Measurements from ENCODE around the gene BABAM2.

Gene BABAM2

GRCh38 chr2:28319118-28320008, 428.8 kb downstream of the BABAM2 start:
- Histone ChIP-seq H3K36me3 (ENCODE audit: control insufficient read depth in 1 of 2, insufficient read depth in 2 of 2, low read length in 2 of 2) (no peaks in the 10 kb centered on the region), H3K9me3 (ENCODE audit: control insufficient read depth in 1 of 2, low read length in 2 of 2) (no peaks in the 10 kb centered on the region), H3K4me3 (ENCODE audit: low read depth in 1 of 2, low read length in 2 of 2) (no peak overlapping the region), H3K4me1 (ENCODE audit: control insufficient read depth in 1 of 2, insufficient read depth in 2 of 2, low read length in 2 of 2) (no peaks in the 10 kb centered on the region), H3K27me3 (ENCODE audit: low read depth, low read length) (no peaks in the 10 kb centered on the region), H3K27ac (ENCODE audit: low read length) (no peak overlapping the region)

DNA sequence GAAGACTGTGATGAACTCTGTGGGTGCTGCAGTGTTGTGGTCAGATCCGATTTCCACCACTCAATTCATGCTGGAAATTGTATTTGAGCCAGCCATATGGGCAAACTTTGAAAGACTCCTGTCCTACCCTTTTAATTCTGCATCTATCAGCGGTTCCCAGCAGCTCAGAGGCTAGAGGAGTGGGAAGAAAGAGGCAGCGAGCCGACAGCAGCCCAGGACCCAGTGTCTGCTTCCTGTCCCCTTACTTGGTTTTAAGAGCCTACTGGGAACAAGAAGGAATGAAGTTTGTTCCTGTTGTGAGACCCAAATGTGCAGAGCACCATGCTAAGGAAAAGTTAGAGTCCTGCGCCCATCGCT, 429.5 kb downstream of the BABAM2 start:
- no peak overlapping the region for H3K27ac ChIP-seq (ENCODE audit: low read length)

DNA sequence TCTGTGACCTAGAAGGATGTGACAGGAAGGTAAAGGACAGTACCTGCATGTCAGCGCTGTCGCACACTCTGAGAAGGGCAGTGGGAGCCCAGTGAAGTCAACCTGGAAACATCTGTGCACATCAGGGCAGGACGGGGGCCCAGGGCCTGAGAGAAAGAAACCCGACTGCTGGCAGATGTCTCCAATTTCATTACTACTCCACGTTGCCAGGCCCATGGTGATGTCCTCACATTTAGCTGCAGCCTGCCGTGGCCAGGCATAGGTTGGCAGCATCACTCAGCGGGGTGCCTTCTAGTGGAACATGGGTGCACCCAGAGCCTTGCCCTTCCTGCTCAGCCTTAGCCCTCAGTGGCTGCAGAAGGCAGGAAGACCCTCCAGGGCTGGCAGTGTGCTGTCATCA, 429.8 kb downstream of the BABAM2 start:
- H3K27ac ChIP-seq (ENCODE audit: low read length) = no peak overlapping the region
- no peaks in the 10 kb centered on the region for H3K36me3 ChIP-seq (ENCODE audit: control insufficient read depth in 1 of 2, insufficient read depth in 2 of 2, low read length in 2 of 2)
- no peaks in the 10 kb centered on the region for H3K4me1 ChIP-seq (ENCODE audit: control insufficient read depth in 1 of 2, insufficient read depth in 2 of 2, low read length in 2 of 2)
- no peak overlapping the region for H3K4me3 ChIP-seq (ENCODE audit: low read depth in 1 of 2, low read length in 2 of 2)
- no peaks in the 10 kb centered on the region for H3K9me3 ChIP-seq (ENCODE audit: control insufficient read depth in 1 of 2, low read length in 2 of 2)
- H3K27me3 ChIP-seq (ENCODE audit: low read depth, low read length) = no peaks in the 10 kb centered on the region

More for the DNA sequence above, 429.5 kb downstream of the BABAM2 start:
- H3K27me3 ChIP-seq (ENCODE audit: low read depth, low read length) = no peaks in the 10 kb centered on the region
- no peak overlapping the region for H3K4me3 ChIP-seq (ENCODE audit: low read depth in 1 of 2, low read length in 2 of 2)
- no peaks in the 10 kb centered on the region for H3K36me3 ChIP-seq (ENCODE audit: control insufficient read depth in 1 of 2, insufficient read depth in 2 of 2, low read length in 2 of 2)
- H3K9me3 ChIP-seq (ENCODE audit: control insufficient read depth in 1 of 2, low read length in 2 of 2) = no peaks in the 10 kb centered on the region
- no peaks in the 10 kb centered on the region for H3K4me1 ChIP-seq (ENCODE audit: control insufficient read depth in 1 of 2, insufficient read depth in 2 of 2, low read length in 2 of 2)

GRCh38 chr2:28321426-28321825, 430.9 kb downstream of the BABAM2 start:
- no peaks in the 10 kb centered on the region for H3K27me3 ChIP-seq (ENCODE audit: low read depth, low read length)
- no peak overlapping the region for H3K27ac ChIP-seq (ENCODE audit: low read length)
- H3K9me3 ChIP-seq (ENCODE audit: control insufficient read depth in 1 of 2, low read length in 2 of 2) = no peaks in the 10 kb centered on the region
- peaks cover 0 to 7% of the 10 kb centered on the region in 2 donors for H3K4me1 ChIP-seq (ENCODE audit: control insufficient read depth in 1 of 2, insufficient read depth in 2 of 2, low read length in 2 of 2)
- H3K36me3 ChIP-seq (ENCODE audit: control insufficient read depth in 1 of 2, insufficient read depth in 2 of 2, low read length in 2 of 2) = no peaks in the 10 kb centered on the region
- H3K4me3 ChIP-seq (ENCODE audit: low read depth in 1 of 2, low read length in 2 of 2) = no peak overlapping the region

DNA sequence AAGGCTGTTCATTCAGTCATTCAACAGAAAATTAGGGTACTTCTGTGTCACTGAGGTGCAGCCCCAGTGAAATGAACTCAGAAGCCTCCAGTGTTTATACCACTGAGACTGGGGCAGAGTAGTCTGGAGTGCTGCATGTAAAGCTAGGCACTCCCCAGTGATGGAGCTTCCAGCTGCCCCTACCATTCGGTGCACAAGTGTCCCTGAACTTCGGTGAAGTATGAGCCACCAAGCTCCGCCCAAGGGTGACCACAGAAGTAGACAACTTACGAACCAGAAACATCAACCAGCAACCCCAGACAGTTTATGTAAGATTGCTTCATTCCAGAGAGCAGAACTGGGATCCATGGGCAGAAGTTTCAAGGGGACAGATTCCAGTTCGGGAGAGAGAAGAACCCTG, 431.5 kb downstream of the BABAM2 start:
- H3K27ac ChIP-seq (ENCODE audit: low read length) = no peak overlapping the region
- no peak overlapping the region for H3K4me3 ChIP-seq (ENCODE audit: low read depth in 1 of 2, low read length in 2 of 2)
- peaks cover 0 to 13% of the 10 kb centered on the region in 2 donors for H3K4me1 ChIP-seq (ENCODE audit: control insufficient read depth in 1 of 2, insufficient read depth in 2 of 2, low read length in 2 of 2)
- H3K9me3 ChIP-seq (ENCODE audit: control insufficient read depth in 1 of 2, low read length in 2 of 2) = no peaks in the 10 kb centered on the region
- H3K36me3 ChIP-seq (ENCODE audit: control insufficient read depth in 1 of 2, insufficient read depth in 2 of 2, low read length in 2 of 2) = no peaks in the 10 kb centered on the region
- no peaks in the 10 kb centered on the region for H3K27me3 ChIP-seq (ENCODE audit: low read depth, low read length)

- Histone ChIP-seq H3K36me3 (ENCODE audit: control insufficient read depth in 1 of 2, insufficient read depth in 2 of 2, low read length in 2 of 2) (no peaks in the 10 kb centered on the region), H3K9me3 (ENCODE audit: control insufficient read depth in 1 of 2, low read length in 2 of 2) (no peaks in the 10 kb centered on the region), H3K27ac (ENCODE audit: low read length) (no peak overlapping the region), H3K4me3 (ENCODE audit: low read depth in 1 of 2, low read length in 2 of 2) (no peak overlapping the region), H3K27me3 (ENCODE audit: low read depth, low read length) (no peaks in the 10 kb centered on the region), H3K4me1 (ENCODE audit: control insufficient read depth in 1 of 2, insufficient read depth in 2 of 2, low read length in 2 of 2) (peaks cover 0 to 15% of the 10 kb centered on the region in 2 donors)
These were observed 431.9 kb downstream of the BABAM2 start for GRCh38 chr2:28322456-28322855.

GRCh38 chr2:28322981-28323396, 432.5 kb downstream of the BABAM2 start:
- no peaks in the 10 kb centered on the region for H3K36me3 ChIP-seq (ENCODE audit: control insufficient read depth in 1 of 2, insufficient read depth in 2 of 2, low read length in 2 of 2)
- no peak overlapping the region for H3K27ac ChIP-seq (ENCODE audit: low read length)
- no peaks in the 10 kb centered on the region for H3K9me3 ChIP-seq (ENCODE audit: control insufficient read depth in 1 of 2, low read length in 2 of 2)
- no peaks in the 10 kb centered on the region for H3K27me3 ChIP-seq (ENCODE audit: low read depth, low read length)
- H3K4me1 ChIP-seq (ENCODE audit: control insufficient read depth in 1 of 2, insufficient read depth in 2 of 2, low read length in 2 of 2) = peaks cover 0 to 20% of the 10 kb centered on the region in 2 donors
- no peak overlapping the region for H3K4me3 ChIP-seq (ENCODE audit: low read depth in 1 of 2, low read length in 2 of 2)

- H3K36me3 ChIP-seq (ENCODE audit: control insufficient read depth in 1 of 2, insufficient read depth in 2 of 2, low read length in 2 of 2) = no peaks in the 10 kb centered on the region
- no peak overlapping the region for H3K27ac ChIP-seq (ENCODE audit: low read length)
- H3K4me3 ChIP-seq (ENCODE audit: low read depth in 1 of 2, low read length in 2 of 2) = no peak overlapping the region
- peaks cover 0 to 21% of the 10 kb centered on the region in 2 donors for H3K4me1 ChIP-seq (ENCODE audit: control insufficient read depth in 1 of 2, insufficient read depth in 2 of 2, low read length in 2 of 2)
- no peaks in the 10 kb centered on the region for H3K27me3 ChIP-seq (ENCODE audit: low read depth, low read length)
- H3K9me3 ChIP-seq (ENCODE audit: control insufficient read depth in 1 of 2, low read length in 2 of 2) = no peaks in the 10 kb centered on the region
These were observed 434.6 kb downstream of the BABAM2 start for GRCh38 chr2:28325173-28325566.

DNA sequence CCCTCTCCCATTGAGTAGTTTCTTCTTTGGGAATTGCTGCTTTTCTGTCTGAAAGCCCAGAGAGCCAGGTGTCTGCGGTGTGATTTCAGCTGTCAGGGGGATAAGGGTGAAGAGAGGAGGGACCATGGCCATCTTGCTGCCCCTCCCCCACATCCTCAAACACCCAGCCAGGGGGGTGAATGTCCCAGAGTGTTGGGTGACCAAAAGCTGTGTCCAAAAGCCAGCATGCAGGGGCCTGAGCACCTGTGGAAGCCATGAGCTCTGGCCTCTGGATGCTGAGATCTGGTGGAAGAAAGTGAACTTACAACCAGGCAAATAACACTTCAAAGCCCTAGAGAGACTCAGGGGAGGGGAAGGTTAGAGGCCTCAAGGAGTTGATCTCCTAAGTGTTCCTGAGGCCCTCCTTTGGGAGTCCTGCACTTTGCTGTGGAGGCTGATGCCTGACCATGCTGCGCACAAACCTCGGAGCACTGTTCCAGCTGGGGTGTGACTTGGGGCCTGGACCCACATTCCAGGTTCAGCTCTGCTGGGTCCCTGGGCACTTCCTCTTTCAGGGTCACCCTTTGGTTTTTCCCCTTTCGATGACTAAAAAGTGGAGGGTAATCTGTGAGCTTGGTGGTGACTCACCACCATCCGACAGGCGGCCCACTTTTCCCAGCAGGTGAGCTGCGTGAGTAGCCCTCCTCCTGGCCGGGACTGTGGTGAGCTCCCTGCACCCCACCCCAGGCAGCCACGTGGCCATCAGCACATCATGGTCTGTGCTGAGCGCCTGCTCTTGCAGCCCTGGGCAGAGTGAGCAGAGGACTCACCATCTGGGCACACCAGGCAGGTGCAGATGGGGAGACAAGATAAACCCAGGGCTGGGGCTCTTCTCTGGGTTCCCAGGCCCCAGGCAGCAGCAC, 435.3 kb downstream of the BABAM2 start:
- Histone ChIP-seq H3K27me3 (ENCODE audit: low read depth, low read length) (no peaks in the 10 kb centered on the region), H3K4me3 (ENCODE audit: low read depth in 1 of 2, low read length in 2 of 2) (no peak overlapping the region), H3K27ac (ENCODE audit: low read length) (no peak overlapping the region), H3K4me1 (ENCODE audit: control insufficient read depth in 1 of 2, insufficient read depth in 2 of 2, low read length in 2 of 2) (peaks cover 0 to 21% of the 10 kb centered on the region in 2 donors), H3K9me3 (ENCODE audit: control insufficient read depth in 1 of 2, low read length in 2 of 2) (no peaks in the 10 kb centered on the region), H3K36me3 (ENCODE audit: control insufficient read depth in 1 of 2, insufficient read depth in 2 of 2, low read length in 2 of 2) (no peaks in the 10 kb centered on the region)

DNA sequence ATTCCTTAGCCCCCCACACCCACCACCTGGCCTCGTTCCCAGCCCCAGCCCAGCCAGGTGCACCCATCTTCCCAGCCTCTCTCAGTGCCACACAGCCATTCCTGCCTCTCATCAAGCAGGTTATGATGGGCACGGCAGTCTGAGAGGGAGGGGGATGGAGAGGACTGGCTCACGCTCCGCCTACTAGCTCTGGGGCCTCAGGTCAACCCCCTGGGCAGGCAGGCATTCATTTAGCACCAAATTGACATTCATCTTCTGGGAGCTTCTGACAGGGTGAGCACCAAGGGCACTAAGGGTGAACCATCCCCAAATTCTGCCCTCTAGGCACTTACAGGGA, 435.9 kb downstream of the BABAM2 start:
- Histone ChIP-seq H3K9me3 (ENCODE audit: control insufficient read depth in 1 of 2, low read length in 2 of 2) (no peaks in the 10 kb centered on the region), H3K36me3 (ENCODE audit: control insufficient read depth in 1 of 2, insufficient read depth in 2 of 2, low read length in 2 of 2) (no peaks in the 10 kb centered on the region), H3K4me1 (ENCODE audit: control insufficient read depth in 1 of 2, insufficient read depth in 2 of 2, low read length in 2 of 2) (peaks cover 0 to 21% of the 10 kb centered on the region in 2 donors), H3K27me3 (ENCODE audit: low read depth, low read length) (no peaks in the 10 kb centered on the region), H3K4me3 (ENCODE audit: low read depth in 1 of 2, low read length in 2 of 2) (no peak overlapping the region), H3K27ac (ENCODE audit: low read length) (no peak overlapping the region)

- Histone ChIP-seq H3K4me3 (ENCODE audit: low read depth in 1 of 2, low read length in 2 of 2) (no peak overlapping the region), H3K27me3 (ENCODE audit: low read depth, low read length) (no peaks in the 10 kb centered on the region), H3K9me3 (ENCODE audit: control insufficient read depth in 1 of 2, low read length in 2 of 2) (no peaks in the 10 kb centered on the region), H3K36me3 (ENCODE audit: control insufficient read depth in 1 of 2, insufficient read depth in 2 of 2, low read length in 2 of 2) (no peaks in the 10 kb centered on the region), H3K27ac (ENCODE audit: low read length) (no peak overlapping the region), H3K4me1 (ENCODE audit: control insufficient read depth in 1 of 2, insufficient read depth in 2 of 2, low read length in 2 of 2) (peaks cover 0 to 21% of the 10 kb centered on the region in 2 donors)
These were observed 436.5 kb downstream of the BABAM2 start for GRCh38 chr2:28326881-28327505.

Measured in muscle layer of duodenum (tissue), 2 donors.